ENCODE results near the gene AHSA1. TPM values are rescaled to one million over a fixed set of nuclear protein-coding genes. Genes with fewer than 3 reads are reported as not detected.
"Not testable (repeated sequence)": the region's sequence is repeated elsewhere in the genome, so short reads cannot be mapped to it uniquely, and the experiment has no call there.

AHSA1 gene
- 100 to 1,000 TPM in 2 of 4 donors, 10 to 100 TPM in 2; 49.4 to 111 (median 93.2) TPM for total RNA-seq

- Histone ChIP-seq H3K27me3 (no peaks in the 10 kb centered on the region), H3K27ac (peak within 1 kb of the TSS; percentile 60 to 100 (median 98)), H3K4me1 (peaks cover 19 to 22% of the 10 kb centered on the region in 2 donors), H3K4me3 (replicated peaks in 1 of 3) (peak within 1 kb of the TSS; percentile 84 to 98 (median 91)), H3K36me3 (peaks cover 28 to 31% of the 10 kb centered on the region in 2 donors), H3K9me3 (no peaks in the 10 kb centered on the region)
- intact Hi-C loops (cut with DNase I): loop anchor here (5.0 kb wide), 1 partner anchor 95 kb away; no protein-coding TSS in a partner anchor
- WGBS, 2 donors: 0 to 1% methylated on average over 38 to 40 of the region's 50 CpGs
- TF ChIP-seq, protein P1, sequence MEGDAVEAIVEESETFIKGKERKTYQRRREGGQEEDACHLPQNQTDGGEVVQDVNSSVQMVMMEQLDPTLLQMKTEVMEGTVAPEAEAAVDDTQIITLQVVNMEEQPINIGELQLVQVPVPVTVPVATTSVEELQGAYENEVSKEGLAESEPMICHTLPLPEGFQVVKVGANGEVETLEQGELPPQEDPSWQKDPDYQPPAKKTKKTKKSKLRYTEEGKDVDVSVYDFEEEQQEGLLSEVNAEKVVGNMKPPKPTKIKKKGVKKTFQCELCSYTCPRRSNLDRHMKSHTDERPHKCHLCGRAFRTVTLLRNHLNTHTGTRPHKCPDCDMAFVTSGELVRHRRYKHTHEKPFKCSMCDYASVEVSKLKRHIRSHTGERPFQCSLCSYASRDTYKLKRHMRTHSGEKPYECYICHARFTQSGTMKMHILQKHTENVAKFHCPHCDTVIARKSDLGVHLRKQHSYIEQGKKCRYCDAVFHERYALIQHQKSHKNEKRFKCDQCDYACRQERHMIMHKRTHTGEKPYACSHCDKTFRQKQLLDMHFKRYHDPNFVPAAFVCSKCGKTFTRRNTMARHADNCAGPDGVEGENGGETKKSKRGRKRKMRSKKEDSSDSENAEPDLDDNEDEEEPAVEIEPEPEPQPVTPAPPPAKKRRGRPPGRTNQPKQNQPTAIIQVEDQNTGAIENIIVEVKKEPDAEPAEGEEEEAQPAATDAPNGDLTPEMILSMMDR (IDR thresholded peaks at IDR 0.05): no peak
- peak in 1 of 2 donors; percentile 80 for TF ChIP-seq POLR2A (IDR thresholded peaks at IDR 0.05)
- DNase-seq: peak; percentile 97
These were observed at the start of gene AHSA1, which contains the start of gene VIPAS39 for GRCh38 chr14:77457522-77458248. Gene AHSA1 (plus strand): TSS chr14:77458093. CDS start chr14:77458190, 97 bp downstream. Gene VIPAS39 (minus strand): TSS chr14:77457601. CDS start chr14:77454102, 3,499 bp downstream.

DNA sequence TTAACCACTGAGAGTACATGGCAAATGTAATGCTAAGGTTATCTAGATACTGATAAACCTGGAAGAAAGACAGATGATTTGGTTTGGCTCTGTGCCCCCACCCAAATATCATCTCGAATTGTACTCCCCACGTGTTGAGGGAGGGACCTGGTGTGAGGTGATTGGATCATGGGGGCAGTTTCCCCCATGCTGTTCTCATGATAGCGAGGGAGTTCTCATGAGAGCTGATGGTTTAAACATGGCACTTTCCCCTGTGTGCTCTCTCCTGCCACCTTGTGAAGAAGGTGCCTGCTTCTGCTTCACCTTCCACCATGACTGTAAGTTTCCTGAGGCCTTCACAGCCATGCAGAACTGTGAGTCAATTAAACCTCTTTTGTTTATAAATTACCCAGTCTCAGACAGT lies 48.8 kb upstream of the AHSA1 start:
- H3K27ac ChIP-seq: no peak overlapping the region
- H3K36me3 ChIP-seq: no peaks in the 10 kb centered on the region
- WGBS, 2 donors: 47 to 52% methylated on average over 3 of the region's 3 CpGs
- H3K4me1 ChIP-seq: no peaks in the 10 kb centered on the region
- TF ChIP-seq POLR2A (IDR thresholded peaks at IDR 0.05): no peak
- TF ChIP-seq, protein P1 (IDR thresholded peaks at IDR 0.05): no peak
- no peak for DNase-seq
- intact Hi-C loops (cut with DNase I): no loop called here
- H3K27me3 ChIP-seq: no peaks in the 10 kb centered on the region
- H3K9me3 ChIP-seq: no peaks in the 10 kb centered on the region
- H3K4me3 ChIP-seq (replicated peaks in 1 of 3): no peak overlapping the region

DNA sequence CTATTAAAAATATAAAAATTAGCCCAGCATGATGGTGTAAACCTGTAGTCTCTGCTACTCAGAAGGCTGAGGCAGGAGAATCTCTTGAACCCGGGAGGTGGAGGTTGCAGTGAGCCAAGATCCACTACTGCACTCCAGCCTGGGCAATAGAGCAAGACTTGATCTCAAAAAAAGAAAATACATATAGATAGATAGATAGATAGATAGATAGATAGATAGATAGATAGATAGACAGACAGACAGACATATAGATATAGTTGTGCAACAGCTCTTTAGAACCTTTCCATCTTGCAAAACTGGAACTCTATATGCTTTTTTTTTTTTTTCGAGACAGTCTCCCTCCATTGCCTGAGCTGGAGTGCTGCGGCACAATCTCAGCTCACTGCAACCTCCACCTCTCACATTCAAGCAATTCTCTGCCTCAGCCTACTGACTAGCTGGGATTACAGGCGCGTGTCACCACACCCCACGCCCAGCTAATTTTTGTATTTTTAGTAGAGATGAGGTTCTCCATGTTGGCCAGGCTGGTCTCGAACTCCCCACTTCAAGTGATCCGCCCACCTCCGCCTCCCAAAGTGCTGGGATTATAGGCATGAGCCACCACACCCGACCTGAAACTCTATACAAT lies 42.4 kb upstream of the AHSA1 start:
- DNase-seq; H3K9me3 ChIP-seq; H3K4me1 ChIP-seq; intact Hi-C loops (cut with DNase I); H3K27ac ChIP-seq; H3K4me3 ChIP-seq (replicated peaks in 1 of 3); H3K27me3 ChIP-seq; H3K36me3 ChIP-seq: not testable (repeated sequence)
- WGBS, 2 donors: 93 to 96% methylated on average over 10 of the region's 10 CpGs

DNA sequence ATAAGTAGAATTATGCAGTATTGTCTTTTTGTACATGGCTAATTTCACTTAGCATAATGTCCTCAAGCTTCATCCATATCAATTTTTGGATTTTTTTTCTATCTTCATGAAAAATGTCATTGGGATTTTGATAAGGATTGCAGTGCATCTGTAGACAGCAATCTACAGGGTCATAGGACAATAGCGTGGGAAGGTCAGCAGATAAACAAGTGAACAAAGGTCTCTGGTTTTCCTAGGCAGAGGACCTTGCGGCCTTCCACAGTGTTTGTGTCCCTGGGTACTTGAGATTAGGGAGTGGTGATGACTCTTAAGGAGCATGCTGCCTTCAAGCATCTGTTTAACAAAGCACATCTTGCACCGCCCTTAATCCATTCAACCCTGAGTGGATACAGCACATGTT lies 41.8 kb upstream of the AHSA1 start:
- 71 to 85% methylated on average over 2 to 3 of the region's 3 CpGs for WGBS, 2 donors
- H3K36me3 ChIP-seq; H3K27me3 ChIP-seq; H3K27ac ChIP-seq; H3K9me3 ChIP-seq; H3K4me3 ChIP-seq (replicated peaks in 1 of 3); intact Hi-C loops (cut with DNase I); H3K4me1 ChIP-seq; DNase-seq: not testable (repeated sequence)

- WGBS, 2 donors: 91 to 94% methylated on average over 6 to 8 of the region's 8 CpGs
These were observed 41.1 kb upstream of the AHSA1 start for GRCh38 chr14:77416836-77417235.

More at GRCh38 chr14:77416836-77417235, 41.1 kb upstream of the AHSA1 start:
- no peak for TF ChIP-seq POLR2A (IDR thresholded peaks at IDR 0.05)
- TF ChIP-seq, protein P1 (IDR thresholded peaks at IDR 0.05): no peak
- Histone ChIP-seq H3K4me1 (no peaks in the 10 kb centered on the region), H3K9me3 (no peaks in the 10 kb centered on the region), H3K27ac (no peak overlapping the region), H3K27me3 (no peaks in the 10 kb centered on the region), H3K4me3 (replicated peaks in 1 of 3) (no peak overlapping the region), H3K36me3 (peaks cover 0 to 3% of the 10 kb centered on the region in 2 donors)
- intact Hi-C loops (cut with DNase I): no loop called here
- DNase-seq: no peak

All from thyroid gland (tissue), 4 donors.